Effector memory CD8-positive, alpha-beta T cell (primary cell): ENCODE measurements around the gene MED25.
A peak's percentile ranks its signal among the peaks of the same experiment; 100 is the strongest.

Experiments
- ATAC-seq: fragments of 150-1000 bp; cut with Tn5 transposase; replicated peaks from 2 replicates; pipeline ENCODE4 v1.10.0; 2021; ENCODE audit warnings: mild to moderate bottlenecking, moderate library complexity
- DNase-seq, 3 experiments: peaks; one replicate each; pipeline ENCODE4 v3.0.0; 2021
- H3K27ac Mint-ChIP-seq, 2 donors: one replicate each; pipeline ENCODE4 v1.8.0; 2022; ENCODE audit warnings: mild to moderate bottlenecking in 2 of 2, mixed read lengths in 2 of 2, moderate library complexity in 2 of 2
- H3K27me3 Mint-ChIP-seq, 2 donors: one replicate each; pipeline ENCODE4 v1.8.0; 2022; ENCODE audit warnings: mixed read lengths in 2 of 2
- H3K36me3 Mint-ChIP-seq: one replicate; pipeline ENCODE4 v1.8.0; 2022; ENCODE audit warnings: mild to moderate bottlenecking, moderate library complexity, mixed read lengths; ENCODE audit not compliant: insufficient read depth
- H3K4me1 Mint-ChIP-seq, 2 donors: one replicate each; pipeline ENCODE4 v1.8.0; 2022; ENCODE audit warnings: low read depth in 2 of 2, mixed read lengths in 2 of 2
- H3K4me3 Mint-ChIP-seq, 2 donors: one replicate each; pipeline ENCODE4 v1.8.0; 2022; ENCODE audit warnings: mild to moderate bottlenecking in 2 of 2, mixed read lengths in 2 of 2, moderate library complexity in 2 of 2
- H3K9me3 Mint-ChIP-seq, 2 donors: one replicate each; pipeline ENCODE4 v1.8.0; 2022; ENCODE audit warnings: mixed read lengths in 2 of 2

MED25 gene

GRCh38 chr19:49874503-49875157 lies 56.5 kb downstream of the MED25 start:
- H3K27ac Mint-ChIP-seq, result no peak overlapping the region
- H3K27me3 Mint-ChIP-seq, result no peaks in the 10 kb centered on the region
- H3K4me1 Mint-ChIP-seq, result peaks cover 25 to 27% of the 10 kb centered on the region in 2 donors
- H3K36me3 Mint-ChIP-seq, result peaks cover 16% of the 10 kb centered on the region
- no peak for ATAC-seq
- H3K9me3 Mint-ChIP-seq, result no peaks in the 10 kb centered on the region
- no peak overlapping the region for H3K4me3 Mint-ChIP-seq
- DNase-seq, result no peak

- Mint-ChIP-seq H3K4me3 (no peak overlapping the region), H3K27ac (no peak overlapping the region), H3K4me1 (peaks cover 24 to 25% of the 10 kb centered on the region in 2 donors)
Measured at GRCh38 chr19:49875177-49875576, 57.1 kb downstream of the MED25 start.

GRCh38 chr19:49875857-49876421 lies 57.9 kb downstream of the MED25 start:
- no peaks in the 10 kb centered on the region for H3K9me3 Mint-ChIP-seq
- peaks cover 16% of the 10 kb centered on the region for H3K36me3 Mint-ChIP-seq
- DNase-seq (peak; percentile 35 to 43 (median 42)), ATAC-seq (no peak)
- no peaks in the 10 kb centered on the region for H3K27me3 Mint-ChIP-seq
- H3K4me3 Mint-ChIP-seq, result no peak overlapping the region
- H3K27ac Mint-ChIP-seq, result no peak overlapping the region
- H3K4me1 Mint-ChIP-seq, result peaks cover 22 to 24% of the 10 kb centered on the region in 2 donors

More at GRCh38 chr19:49875177-49875576, 57.1 kb downstream of the MED25 start:
- ATAC-seq, result no peak
- H3K27me3 Mint-ChIP-seq, result no peaks in the 10 kb centered on the region
- no peaks in the 10 kb centered on the region for H3K9me3 Mint-ChIP-seq
- H3K36me3 Mint-ChIP-seq, result peaks cover 16% of the 10 kb centered on the region
- DNase-seq, result no peak

- Mint-ChIP-seq H3K4me3 (no peak overlapping the region), H3K36me3 (peaks cover 16% of the 10 kb centered on the region), H3K27ac (no peak overlapping the region), H3K27me3 (no peaks in the 10 kb centered on the region), H3K4me1 (peaks cover 22 to 24% of the 10 kb centered on the region in 2 donors), H3K9me3 (no peaks in the 10 kb centered on the region)
- DNase-seq (peak; percentile 97 to 98 (median 98)), ATAC-seq (peak; percentile 57)
Measured at GRCh38 chr19:49876422-49877019, 58.4 kb downstream of the MED25 start.

GRCh38 chr19:49877020-49877878 lies 59.2 kb downstream of the MED25 start, which contains the start of the genes AKT1S1 and TBC1D17:
TSS of gene AKT1S1 (minus strand) at chr19:49877355. CDS start at chr19:49873295, 4,060 bp downstream.
TSS of gene TBC1D17 (plus strand) at chr19:49877702. CDS start at chr19:49877724, 22 bp downstream.
- DNase-seq (peak; percentile 97 to 99 (median 97)), ATAC-seq (peak; percentile 64)
- H3K4me3 Mint-ChIP-seq, result no peak within 1 kb of the TSS
- H3K4me1 Mint-ChIP-seq, result peaks cover 21% of the 10 kb centered on the region in 2 donors
- peaks cover 11% of the 10 kb centered on the region for H3K36me3 Mint-ChIP-seq
- no peaks in the 10 kb centered on the region for H3K9me3 Mint-ChIP-seq
- no peak within 1 kb of the TSS for H3K27ac Mint-ChIP-seq
- no peaks in the 10 kb centered on the region for H3K27me3 Mint-ChIP-seq

GRCh38 chr19:49877879-49878743 lies 60.0 kb downstream of the MED25 start:
- no peak overlapping the region for H3K4me3 Mint-ChIP-seq
- DNase-seq (peak; percentile 95 to 98 (median 98)), ATAC-seq (peak; percentile 58)
- no peaks in the 10 kb centered on the region for H3K27me3 Mint-ChIP-seq
- peaks cover 21% of the 10 kb centered on the region in 2 donors for H3K4me1 Mint-ChIP-seq
- H3K27ac Mint-ChIP-seq, result no peak overlapping the region
- peaks cover 10% of the 10 kb centered on the region for H3K36me3 Mint-ChIP-seq
- H3K9me3 Mint-ChIP-seq, result no peaks in the 10 kb centered on the region

- ATAC-seq (no peak), DNase-seq (no peak)
- Mint-ChIP-seq H3K27me3 (no peaks in the 10 kb centered on the region), H3K9me3 (no peaks in the 10 kb centered on the region), H3K27ac (no peak overlapping the region), H3K36me3 (peaks cover 7% of the 10 kb centered on the region), H3K4me3 (no peak overlapping the region), H3K4me1 (peaks cover 21% of the 10 kb centered on the region in 2 donors)
Measured at GRCh38 chr19:49878744-49879070, 60.6 kb downstream of the MED25 start.

GRCh38 chr19:49879243-49879963 lies 61.3 kb downstream of the MED25 start:
- H3K9me3 Mint-ChIP-seq, result no peaks in the 10 kb centered on the region
- no peak overlapping the region for H3K4me3 Mint-ChIP-seq
- peaks cover 5% of the 10 kb centered on the region for H3K36me3 Mint-ChIP-seq
- ATAC-seq (no peak), DNase-seq (no peak)
- peak overlapping the region in 1 of 2 donors; percentile 99 for H3K27ac Mint-ChIP-seq
- H3K4me1 Mint-ChIP-seq, result peaks cover 21% of the 10 kb centered on the region in 2 donors
- H3K27me3 Mint-ChIP-seq, result no peaks in the 10 kb centered on the region

- Mint-ChIP-seq H3K9me3 (no peaks in the 10 kb centered on the region), H3K4me1 (peaks cover 19 to 21% of the 10 kb centered on the region in 2 donors), H3K27me3 (no peaks in the 10 kb centered on the region), H3K36me3 (peaks cover 4% of the 10 kb centered on the region), H3K27ac (peak overlapping the region in 1 of 2 donors; percentile 99), H3K4me3 (peak overlapping the region in 1 of 2 donors; percentile 25)
- DNase-seq, result no peak
- ATAC-seq, result no peak
Measured at GRCh38 chr19:49880162-49880869, 62.2 kb downstream of the MED25 start.

GRCh38 chr19:49881186-49881585 lies 63.1 kb downstream of the MED25 start:
- H3K4me3 Mint-ChIP-seq, result no peak overlapping the region
- peak overlapping the region in 1 of 2 donors; percentile 99 for H3K27ac Mint-ChIP-seq
- H3K36me3 Mint-ChIP-seq, result no peaks in the 10 kb centered on the region
- H3K4me1 Mint-ChIP-seq, result peaks cover 14% of the 10 kb centered on the region in 2 donors
- DNase-seq, result no peak
- ATAC-seq, result no peak
- H3K27me3 Mint-ChIP-seq, result no peaks in the 10 kb centered on the region
- no peaks in the 10 kb centered on the region for H3K9me3 Mint-ChIP-seq

- no peak for DNase-seq
- H3K27me3 Mint-ChIP-seq, result no peaks in the 10 kb centered on the region
- peaks cover 14% of the 10 kb centered on the region in 2 donors for H3K4me1 Mint-ChIP-seq
- peak overlapping the region in 1 of 2 donors; percentile 14 for H3K4me3 Mint-ChIP-seq
- ATAC-seq, result no peak
- no peaks in the 10 kb centered on the region for H3K9me3 Mint-ChIP-seq
- H3K27ac Mint-ChIP-seq, result peak overlapping the region in 1 of 2 donors; percentile 99
- H3K36me3 Mint-ChIP-seq, result no peaks in the 10 kb centered on the region
Measured at GRCh38 chr19:49881672-49882394, 63.7 kb downstream of the MED25 start.
